Measurements from ENCODE around the gene PCID2. TPM values are rescaled to one million over a fixed set of nuclear protein-coding genes. Genes with fewer than 3 reads are reported as not detected.
A peak's percentile ranks its signal among the peaks of the same experiment; 100 is the strongest.

The PCID2 gene
- total RNA-seq, 2 donors from 2014 or later = 56.5 to 135 TPM

DNA sequence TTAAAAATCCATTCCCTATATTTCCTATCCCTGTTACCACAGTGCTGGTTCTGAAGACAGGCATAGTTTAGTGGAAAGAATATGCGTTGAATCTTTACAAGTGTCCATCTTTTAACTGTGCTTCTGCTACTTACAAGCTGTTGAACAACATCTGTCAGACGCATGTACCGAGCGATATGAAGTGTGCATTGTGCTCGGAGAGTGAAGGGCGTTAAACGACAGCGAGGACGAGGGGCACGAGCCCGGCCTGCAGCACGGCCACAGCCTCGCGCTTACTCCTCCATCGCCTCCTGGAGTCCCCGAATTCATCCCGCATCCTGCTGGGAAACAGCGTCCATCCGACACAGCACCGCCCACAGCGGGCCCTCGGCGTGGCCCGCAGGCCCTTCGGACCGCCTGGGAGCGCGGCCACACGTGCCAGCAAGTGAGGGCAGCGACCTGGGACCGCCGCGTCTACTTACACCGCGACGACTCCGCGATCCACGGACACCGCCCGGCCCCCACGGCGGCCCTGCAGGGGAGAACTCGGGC lies 514 bp downstream of the PCID2 start:
- Mint-ChIP-seq H3K4me1 (peaks cover 40% of the 10 kb centered on the region), H3K9me3 (no peaks in the 10 kb centered on the region), H3K27ac (peak overlapping the region; percentile 90), H3K4me3 (peak overlapping the region; percentile 97), H3K27me3 (no peaks in the 10 kb centered on the region), H3K36me3 (ENCODE audit: low read depth) (peaks cover 62% of the 10 kb centered on the region)
- peak; percentile 9 for ATAC-seq (replicated peaks)

DNA sequence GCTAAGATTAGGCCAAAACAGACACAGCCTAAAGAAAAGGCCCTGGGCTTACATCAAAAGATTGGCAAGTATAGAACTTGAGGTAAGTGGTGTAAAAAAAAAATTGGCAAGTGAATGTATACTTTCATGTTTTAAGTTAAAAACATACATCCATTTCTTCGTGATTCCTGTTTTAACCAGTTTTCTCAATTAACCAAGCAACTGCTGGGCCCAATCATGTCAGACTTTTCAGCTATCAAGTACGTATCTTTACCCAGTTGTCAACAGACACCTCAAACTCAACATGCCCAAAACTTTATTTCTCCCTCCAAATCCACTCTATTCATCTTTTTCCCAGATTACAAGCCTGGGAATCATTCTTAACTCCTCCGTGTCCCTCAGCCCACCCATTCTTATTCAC lies 1.0 kb downstream of the PCID2 start:
- no peak for ATAC-seq (replicated peaks)
- peaks cover 44% of the 10 kb centered on the region for H3K4me1 Mint-ChIP-seq

GRCh38 chr13:113205428-113205931 lies 3.0 kb downstream of the PCID2 start:
- H3K4me1 Mint-ChIP-seq = peaks cover 40% of the 10 kb centered on the region
- H3K27ac Mint-ChIP-seq = peak overlapping the region; percentile 86
- no peaks in the 10 kb centered on the region for H3K9me3 Mint-ChIP-seq
- ATAC-seq (replicated peaks) = no peak
- no peaks in the 10 kb centered on the region for H3K27me3 Mint-ChIP-seq
- peak overlapping the region; percentile 97 for H3K4me3 Mint-ChIP-seq
- peaks cover 59% of the 10 kb centered on the region for H3K36me3 Mint-ChIP-seq (ENCODE audit: low read depth)

More for the DNA sequence above, 1.0 kb downstream of the PCID2 start:
- H3K9me3 Mint-ChIP-seq = no peaks in the 10 kb centered on the region
- peaks cover 65% of the 10 kb centered on the region for H3K36me3 Mint-ChIP-seq (ENCODE audit: low read depth)
- H3K4me3 Mint-ChIP-seq = peak overlapping the region; percentile 97
- no peaks in the 10 kb centered on the region for H3K27me3 Mint-ChIP-seq
- peak overlapping the region; percentile 90 for H3K27ac Mint-ChIP-seq

DNA sequence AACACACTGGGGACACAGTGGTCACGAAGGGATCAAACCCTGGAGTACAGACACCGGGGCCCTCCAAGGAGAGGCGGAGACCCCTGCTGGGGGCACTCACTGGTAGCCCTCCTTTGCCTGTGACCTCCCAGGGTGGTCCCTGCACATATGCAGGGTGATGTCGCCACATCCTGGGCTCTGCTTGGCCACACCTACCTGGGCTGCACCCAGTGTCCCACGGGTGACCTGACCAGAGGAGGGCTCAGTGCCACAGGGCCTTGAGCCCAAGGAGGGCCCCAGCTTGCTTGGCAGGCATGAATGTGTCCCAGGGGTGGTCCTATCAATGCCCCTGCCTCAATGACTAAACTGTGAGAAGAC lies 4.1 kb downstream of the PCID2 start:
- Mint-ChIP-seq H3K9me3 (no peaks in the 10 kb centered on the region), H3K36me3 (ENCODE audit: low read depth) (peaks cover 66% of the 10 kb centered on the region), H3K4me1 (peaks cover 40% of the 10 kb centered on the region), H3K4me3 (no peak overlapping the region), H3K27me3 (no peaks in the 10 kb centered on the region), H3K27ac (no peak overlapping the region)
- no peak for ATAC-seq (replicated peaks)

- Mint-ChIP-seq H3K4me3 (no peak overlapping the region), H3K36me3 (ENCODE audit: low read depth) (peaks cover 72% of the 10 kb centered on the region), H3K27ac (no peak overlapping the region), H3K27me3 (no peaks in the 10 kb centered on the region), H3K4me1 (peaks cover 40% of the 10 kb centered on the region), H3K9me3 (no peaks in the 10 kb centered on the region)
- ATAC-seq (replicated peaks) = no peak
Measured at GRCh38 chr13:113203507-113204377, 4.7 kb downstream of the PCID2 start.

DNA sequence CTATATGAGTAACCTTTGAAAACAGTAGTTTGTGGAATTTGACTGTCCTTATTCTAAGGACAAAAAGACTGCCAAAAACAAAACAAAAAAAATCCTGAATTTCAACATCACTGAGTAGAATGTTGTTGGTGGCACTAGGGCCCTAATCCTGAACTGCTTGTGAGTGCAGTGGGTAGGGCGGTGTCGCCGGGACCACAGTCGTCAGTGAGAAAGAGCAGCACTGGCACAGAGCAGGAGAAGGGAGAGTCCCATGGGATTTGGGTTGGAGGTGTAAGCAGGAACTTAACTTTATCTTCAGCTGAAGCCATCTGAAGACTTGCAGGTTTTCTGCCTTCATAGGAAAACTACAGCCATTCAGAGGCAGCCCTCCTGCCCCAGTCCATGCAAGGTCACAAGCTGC lies 5.6 kb downstream of the PCID2 start:
- H3K27me3 Mint-ChIP-seq = no peaks in the 10 kb centered on the region
- peaks cover 79% of the 10 kb centered on the region for H3K36me3 Mint-ChIP-seq (ENCODE audit: low read depth)
- peak overlapping the region; percentile 0 for H3K27ac Mint-ChIP-seq
- no peak overlapping the region for H3K4me3 Mint-ChIP-seq
- no peaks in the 10 kb centered on the region for H3K9me3 Mint-ChIP-seq
- peaks cover 39% of the 10 kb centered on the region for H3K4me1 Mint-ChIP-seq
- ATAC-seq (replicated peaks) = no peak

- H3K27ac Mint-ChIP-seq = no peak overlapping the region
- peaks cover 79% of the 10 kb centered on the region for H3K36me3 Mint-ChIP-seq (ENCODE audit: low read depth)
- peaks cover 30% of the 10 kb centered on the region for H3K4me1 Mint-ChIP-seq
- no peak for ATAC-seq (replicated peaks)
- no peak overlapping the region for H3K4me3 Mint-ChIP-seq
- no peaks in the 10 kb centered on the region for H3K9me3 Mint-ChIP-seq
- no peaks in the 10 kb centered on the region for H3K27me3 Mint-ChIP-seq
Measured at GRCh38 chr13:113201815-113202214, 6.7 kb downstream of the PCID2 start.

- Mint-ChIP-seq H3K9me3 (no peaks in the 10 kb centered on the region), H3K4me3 (no peak overlapping the region), H3K27ac (peak overlapping the region; percentile 28), H3K27me3 (no peaks in the 10 kb centered on the region), H3K4me1 (peaks cover 1% of the 10 kb centered on the region), H3K36me3 (ENCODE audit: low read depth) (peaks cover 94% of the 10 kb centered on the region)
- no peak for ATAC-seq (replicated peaks)
Measured at GRCh38 chr13:113196970-113197737, 11.3 kb downstream of the PCID2 start.

GRCh38 chr13:113195360-113195759 lies 13.1 kb downstream of the PCID2 start:
- Mint-ChIP-seq H3K27me3 (no peaks in the 10 kb centered on the region), H3K36me3 (ENCODE audit: low read depth) (peaks cover 100% of the 10 kb centered on the region), H3K9me3 (no peaks in the 10 kb centered on the region), H3K27ac (no peak overlapping the region), H3K4me3 (no peak overlapping the region), H3K4me1 (no peaks in the 10 kb centered on the region)
- ATAC-seq (replicated peaks) = no peak

DNA sequence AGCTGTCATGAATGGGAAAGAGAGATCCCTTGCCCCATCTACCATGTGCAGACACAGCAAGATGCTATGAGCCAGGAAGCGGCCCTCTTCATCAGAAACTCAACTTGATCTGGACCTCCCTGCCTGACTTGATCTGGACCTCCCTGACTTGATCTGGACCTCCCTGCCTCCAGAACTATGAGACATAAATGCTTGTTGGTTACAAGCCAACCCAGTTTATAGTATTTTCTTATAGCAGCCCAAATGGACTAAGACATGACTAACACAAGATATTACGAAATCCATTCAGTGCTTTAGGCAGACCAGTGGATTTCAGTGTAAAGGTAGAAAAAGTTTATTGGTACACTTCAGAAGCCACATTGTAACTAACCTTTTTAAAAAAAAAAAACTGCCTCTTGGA lies 15.6 kb downstream of the PCID2 start:
- Mint-ChIP-seq H3K4me3 (no peak overlapping the region), H3K9me3 (no peaks in the 10 kb centered on the region), H3K4me1 (peaks cover 9% of the 10 kb centered on the region), H3K27me3 (no peaks in the 10 kb centered on the region), H3K27ac (no peak overlapping the region), H3K36me3 (ENCODE audit: low read depth) (peaks cover 100% of the 10 kb centered on the region)
- no peak for ATAC-seq (replicated peaks)

- ATAC-seq (replicated peaks) = no peak
- peaks cover 100% of the 10 kb centered on the region for H3K36me3 Mint-ChIP-seq (ENCODE audit: low read depth)
Measured at GRCh38 chr13:113192279-113192678, 16.2 kb downstream of the PCID2 start.

GRCh38 chr13:113190181-113190580 lies 18.3 kb downstream of the PCID2 start:
- H3K36me3 Mint-ChIP-seq (ENCODE audit: low read depth) = peaks cover 100% of the 10 kb centered on the region
- no peak overlapping the region for H3K4me3 Mint-ChIP-seq
- ATAC-seq (replicated peaks) = no peak
- H3K27me3 Mint-ChIP-seq = no peaks in the 10 kb centered on the region
- H3K27ac Mint-ChIP-seq = peak overlapping the region; percentile 54
- no peaks in the 10 kb centered on the region for H3K9me3 Mint-ChIP-seq
- peaks cover 21% of the 10 kb centered on the region for H3K4me1 Mint-ChIP-seq

More at GRCh38 chr13:113192279-113192678, 16.2 kb downstream of the PCID2 start:
- no peak overlapping the region for H3K4me3 Mint-ChIP-seq
- H3K27ac Mint-ChIP-seq = no peak overlapping the region
- H3K27me3 Mint-ChIP-seq = no peaks in the 10 kb centered on the region
- H3K4me1 Mint-ChIP-seq = peaks cover 12% of the 10 kb centered on the region
- no peaks in the 10 kb centered on the region for H3K9me3 Mint-ChIP-seq

DNA sequence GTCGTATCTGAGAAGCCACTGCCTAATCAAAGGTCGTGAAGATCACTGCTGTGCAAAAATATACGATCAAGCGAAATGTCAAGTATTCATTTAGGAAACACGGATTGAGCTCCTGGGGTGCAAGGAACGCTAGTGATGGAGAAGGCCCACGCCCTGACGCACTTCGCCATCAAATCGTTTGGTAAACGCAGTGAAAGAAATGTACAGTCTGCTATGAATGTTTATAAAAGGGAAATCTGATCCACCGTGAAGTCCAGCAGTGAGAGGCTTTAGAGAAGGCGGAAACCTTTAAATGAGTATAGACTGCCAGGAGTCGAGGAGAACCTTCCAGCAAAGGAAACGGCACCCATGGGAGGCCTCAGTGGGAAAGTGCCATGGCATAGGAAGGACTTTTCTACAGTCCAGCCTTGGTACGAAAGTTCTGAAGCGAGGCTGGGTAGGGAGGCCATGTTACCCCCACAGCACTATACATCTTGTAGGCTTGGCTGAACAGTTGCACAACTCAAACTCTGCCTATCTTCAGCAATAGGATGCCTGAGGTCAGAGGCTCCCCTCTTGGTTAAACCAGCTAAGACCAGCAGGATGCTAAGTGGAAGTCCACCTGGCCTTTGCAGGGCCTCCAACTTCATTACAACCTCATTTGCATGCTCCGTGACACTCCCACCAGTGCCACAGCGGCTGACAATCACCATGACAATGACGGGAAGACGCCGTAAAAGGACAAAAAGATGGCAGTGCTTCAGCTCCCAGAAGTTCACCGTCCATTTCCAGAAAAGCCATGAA lies 20.4 kb downstream of the PCID2 start:
- Mint-ChIP-seq H3K4me1 (peaks cover 26% of the 10 kb centered on the region), H3K27ac (peak overlapping the region; percentile 88), H3K36me3 (ENCODE audit: low read depth) (peaks cover 100% of the 10 kb centered on the region), H3K4me3 (peak overlapping the region; percentile 90), H3K9me3 (no peaks in the 10 kb centered on the region), H3K27me3 (no peaks in the 10 kb centered on the region)
- no peak for ATAC-seq (replicated peaks)

- Mint-ChIP-seq H3K9me3 (no peaks in the 10 kb centered on the region), H3K4me3 (peak overlapping the region; percentile 90), H3K4me1 (peaks cover 26% of the 10 kb centered on the region), H3K27me3 (no peaks in the 10 kb centered on the region), H3K36me3 (ENCODE audit: low read depth) (peaks cover 100% of the 10 kb centered on the region), H3K27ac (peak overlapping the region; percentile 88)
- peak; percentile 85 for ATAC-seq (replicated peaks)
Measured at GRCh38 chr13:113187263-113187669, 21.2 kb downstream of the PCID2 start.
